Measurements from ENCODE around the gene PCGF2.

Gene PCGF2

GRCh38 chr17:38702166-38702915 is 45.8 kb downstream of the PCGF2 start:
- peaks cover 8% of the 10 kb centered on the region for H3K36me3 Mint-ChIP-seq (ENCODE audit: low read depth)
- peak overlapping the region; percentile 94 for H3K4me3 Mint-ChIP-seq
- peak; percentile 78 for DNase-seq (ENCODE audit: low spot score)

DNA sequence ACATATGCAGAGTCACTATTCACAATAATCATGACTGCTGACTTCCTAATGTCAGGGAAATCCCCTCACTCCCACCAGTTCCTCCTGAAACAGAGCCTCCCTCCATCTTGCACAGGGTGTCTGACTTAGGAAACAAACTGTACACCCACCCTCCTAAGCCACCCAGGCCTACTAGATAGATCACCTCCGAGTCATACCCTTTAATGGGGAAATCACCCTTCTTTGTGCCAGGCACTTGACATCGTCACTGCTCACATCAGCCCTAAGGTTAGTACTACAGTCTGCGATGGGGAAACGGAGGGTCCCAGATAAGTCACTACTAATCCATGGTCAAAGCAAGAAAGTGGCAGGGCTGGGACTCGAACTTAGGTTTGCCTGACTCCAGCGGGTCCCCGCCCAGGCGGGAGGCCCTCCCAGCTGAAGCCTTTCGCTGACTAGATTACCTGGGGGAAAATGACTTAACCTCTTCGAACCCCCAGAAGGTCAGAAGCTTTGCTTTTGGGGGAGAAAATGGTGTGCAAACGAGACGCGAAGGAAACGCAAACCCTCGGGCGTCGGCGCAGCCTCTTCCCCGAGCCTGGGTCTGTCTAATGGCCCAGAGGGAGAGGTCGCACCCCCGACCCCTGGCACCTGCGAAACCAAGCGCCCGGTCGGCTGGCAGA is 46.5 kb downstream of the PCGF2 start:
- Mint-ChIP-seq H3K4me1 (ENCODE audit: low read depth) (peaks cover 44% of the 10 kb centered on the region), H3K9me3 (no peaks in the 10 kb centered on the region), H3K27me3 (ENCODE audit: low read depth) (no peaks in the 10 kb centered on the region), H3K36me3 (ENCODE audit: low read depth) (peaks cover 4% of the 10 kb centered on the region), H3K4me3 (peak overlapping the region; percentile 58), H3K27ac (peak overlapping the region; percentile 94)
- DNase-seq (ENCODE audit: low spot score) = peak; percentile 88

More at GRCh38 chr17:38702166-38702915, 45.8 kb downstream of the PCGF2 start:
- Mint-ChIP-seq H3K4me1 (ENCODE audit: low read depth) (peaks cover 41% of the 10 kb centered on the region), H3K27ac (peak overlapping the region; percentile 97), H3K9me3 (no peaks in the 10 kb centered on the region), H3K27me3 (ENCODE audit: low read depth) (no peaks in the 10 kb centered on the region)

DNA sequence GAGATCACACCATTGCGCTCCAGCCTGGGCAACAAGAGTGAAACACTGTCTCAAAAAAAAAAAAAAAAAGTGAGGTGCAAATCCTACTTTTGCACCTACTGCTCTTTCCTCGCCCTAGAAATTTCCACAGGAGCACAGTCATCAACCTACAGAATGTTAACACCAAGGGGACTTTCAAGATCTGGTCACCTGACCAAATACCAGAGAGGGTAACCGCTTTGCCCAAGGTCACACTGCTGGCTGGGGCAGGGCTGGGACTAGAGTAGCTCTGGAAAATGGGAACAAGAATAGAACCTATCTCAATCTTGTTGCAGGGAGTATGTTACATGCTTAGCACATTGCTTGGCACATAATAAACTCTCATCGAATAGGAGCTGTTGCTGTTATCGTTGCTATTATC is 49.4 kb downstream of the PCGF2 start:
- H3K36me3 Mint-ChIP-seq (ENCODE audit: low read depth) = no peaks in the 10 kb centered on the region
- H3K9me3 Mint-ChIP-seq = no peaks in the 10 kb centered on the region
- H3K27ac Mint-ChIP-seq = no peak overlapping the region
- no peak overlapping the region for H3K4me3 Mint-ChIP-seq
- no peak for DNase-seq (ENCODE audit: low spot score)
- H3K27me3 Mint-ChIP-seq (ENCODE audit: low read depth) = no peaks in the 10 kb centered on the region
- H3K4me1 Mint-ChIP-seq (ENCODE audit: low read depth) = peaks cover 38% of the 10 kb centered on the region

- Mint-ChIP-seq H3K4me1 (ENCODE audit: low read depth) (peaks cover 31% of the 10 kb centered on the region), H3K9me3 (no peaks in the 10 kb centered on the region), H3K4me3 (peak overlapping the region; percentile 16), H3K27ac (peak overlapping the region; percentile 57), H3K36me3 (ENCODE audit: low read depth) (no peaks in the 10 kb centered on the region), H3K27me3 (ENCODE audit: low read depth) (no peaks in the 10 kb centered on the region)
- no peak for DNase-seq (ENCODE audit: low spot score)
Measured at GRCh38 chr17:38697061-38697820, 50.9 kb downstream of the PCGF2 start.

- no peaks in the 10 kb centered on the region for H3K36me3 Mint-ChIP-seq (ENCODE audit: low read depth)
- H3K4me3 Mint-ChIP-seq = no peak overlapping the region
- no peak overlapping the region for H3K27ac Mint-ChIP-seq
- no peaks in the 10 kb centered on the region for H3K9me3 Mint-ChIP-seq
- H3K27me3 Mint-ChIP-seq (ENCODE audit: low read depth) = no peaks in the 10 kb centered on the region
- H3K4me1 Mint-ChIP-seq (ENCODE audit: low read depth) = peaks cover 14% of the 10 kb centered on the region
- DNase-seq (ENCODE audit: low spot score) = no peak
Measured at GRCh38 chr17:38693700-38694329, 54.3 kb downstream of the PCGF2 start.

DNA sequence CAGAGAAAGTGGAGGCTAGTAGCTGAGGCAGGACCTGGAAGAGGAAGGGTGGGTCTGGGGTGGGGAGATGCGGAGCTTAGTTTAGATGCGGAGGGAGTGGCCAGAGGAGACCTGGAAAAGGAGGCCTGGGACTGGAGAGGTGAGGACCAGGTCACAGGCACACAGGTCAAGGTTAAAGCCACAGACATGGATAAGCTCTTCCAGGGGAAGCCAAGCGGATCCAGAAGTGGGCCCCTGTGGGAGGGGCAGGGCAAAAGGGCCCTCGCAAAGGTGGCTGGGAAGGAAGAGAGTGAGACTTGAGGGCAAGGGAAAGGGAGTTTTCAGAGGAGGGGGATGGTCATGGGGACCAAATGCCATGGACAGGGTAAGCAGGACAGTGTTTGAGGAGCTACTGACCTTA is 57.0 kb downstream of the PCGF2 start:
- Mint-ChIP-seq H3K36me3 (ENCODE audit: low read depth) (no peaks in the 10 kb centered on the region), H3K9me3 (no peaks in the 10 kb centered on the region), H3K27me3 (ENCODE audit: low read depth) (peaks cover 2% of the 10 kb centered on the region), H3K27ac (no peak overlapping the region), H3K4me1 (ENCODE audit: low read depth) (no peaks in the 10 kb centered on the region), H3K4me3 (no peak overlapping the region)
- no peak for DNase-seq (ENCODE audit: low spot score)

DNA sequence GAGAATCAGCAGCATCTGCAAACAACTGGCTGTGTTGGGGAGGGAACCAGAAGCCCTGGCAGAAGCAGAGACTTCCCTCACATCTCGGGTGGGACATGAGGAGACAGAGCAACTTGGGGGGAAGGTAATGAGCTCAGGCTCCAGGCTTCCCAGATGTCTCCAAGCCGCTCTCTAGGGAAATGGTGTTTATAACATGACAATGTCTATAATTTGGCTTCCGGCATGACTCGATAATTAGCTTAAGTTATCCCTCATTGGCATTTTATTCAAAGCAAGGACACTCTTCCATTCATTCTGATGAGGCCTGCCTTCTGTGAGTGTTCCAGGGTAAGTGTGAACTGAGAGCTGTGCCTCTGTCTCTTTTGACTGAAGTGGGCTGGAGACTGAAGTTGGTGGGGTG is 57.8 kb downstream of the PCGF2 start:
- Mint-ChIP-seq H3K36me3 (ENCODE audit: low read depth) (no peaks in the 10 kb centered on the region), H3K4me1 (ENCODE audit: low read depth) (no peaks in the 10 kb centered on the region), H3K9me3 (no peaks in the 10 kb centered on the region), H3K27me3 (ENCODE audit: low read depth) (peaks cover 2% of the 10 kb centered on the region), H3K4me3 (no peak overlapping the region), H3K27ac (no peak overlapping the region)
- DNase-seq (ENCODE audit: low spot score) = no peak

GRCh38 chr17:38687286-38687685 is 60.9 kb downstream of the PCGF2 start:
- H3K36me3 Mint-ChIP-seq (ENCODE audit: low read depth) = no peaks in the 10 kb centered on the region
- H3K27me3 Mint-ChIP-seq (ENCODE audit: low read depth) = peaks cover 2% of the 10 kb centered on the region
- H3K4me1 Mint-ChIP-seq (ENCODE audit: low read depth) = no peaks in the 10 kb centered on the region
- no peak for DNase-seq (ENCODE audit: low spot score)
- no peaks in the 10 kb centered on the region for H3K9me3 Mint-ChIP-seq
- no peak overlapping the region for H3K27ac Mint-ChIP-seq
- H3K4me3 Mint-ChIP-seq = no peak overlapping the region

DNA sequence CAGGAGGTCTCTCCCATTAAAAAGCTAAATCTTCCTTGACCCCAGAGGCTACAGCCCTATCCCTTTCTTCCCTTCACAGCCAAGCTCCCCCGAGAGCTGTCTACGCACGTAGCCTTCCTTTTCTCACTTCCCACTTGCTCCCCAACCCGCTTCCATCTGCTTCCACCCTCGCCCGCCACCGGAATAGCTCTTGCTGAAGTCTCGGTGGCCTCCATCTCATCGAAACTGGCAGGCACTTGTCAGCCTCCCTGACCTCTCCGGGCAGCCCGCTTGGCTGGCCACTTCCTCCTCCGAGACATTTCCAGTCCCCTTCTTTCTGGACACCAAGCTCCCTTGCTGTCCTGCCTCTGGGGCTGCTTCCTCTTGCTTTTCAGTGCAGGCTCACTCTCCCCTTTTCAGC is 62.6 kb downstream of the PCGF2 start:
- Mint-ChIP-seq H3K27me3 (ENCODE audit: low read depth) (peaks cover 2% of the 10 kb centered on the region), H3K4me3 (no peak overlapping the region), H3K27ac (no peak overlapping the region), H3K36me3 (ENCODE audit: low read depth) (no peaks in the 10 kb centered on the region), H3K4me1 (ENCODE audit: low read depth) (no peaks in the 10 kb centered on the region), H3K9me3 (no peaks in the 10 kb centered on the region)
- no peak for DNase-seq (ENCODE audit: low spot score)

Measured in T-helper 2 cell treated with Interferon-gamma antibody and Interleukin-4, amounts not matched to agents 5 μg/mL and 100 μg/mL, for 36 hours (primary cell).